CD8-positive, alpha-beta memory T cell (primary cell): ENCODE measurements around the gene DNAH2. TPM values are rescaled to one million over a fixed set of nuclear protein-coding genes. Genes with fewer than 3 reads are reported as not detected.
A peak's percentile ranks its signal among the peaks of the same experiment; 100 is the strongest.

ENCODE experiments used
- CTCF ChIA-PET: fragments of 350-600 bp; sonication (Branson Sonifier 250); formaldehyde crosslinking; loops from one replicate; lab custom pipeline; 2021; ENCODE audit warnings: antibody characterized with exemption; lab: Charles Lee
- POLR2A ChIA-PET: fragments of 350-600 bp; sonication (Branson Sonifier 250); formaldehyde crosslinking; loops from one replicate; lab custom pipeline; 2021; ENCODE audit warnings: antibody characterized with exemption; lab: Charles Lee
- DNase-seq, 5 donors: peaks; one replicate each; pipeline versions ENCODE4 v3.0.0 to v3.0.0-alpha.2; 2020 to 2022; ENCODE audit warnings: mixed read lengths in 1 of 5
- H3K27ac ChIP-seq: one replicate; pipeline ENCODE4 v1.7.0; 2013; ENCODE audit warnings: low read depth, mild to moderate bottlenecking, low read length, moderate library complexity
- H3K27me3 ChIP-seq: 2 replicates; pipeline ENCODE4 v1.7.0; 2013; ENCODE audit warnings: low read length, mild to moderate bottlenecking; ENCODE audit not compliant: insufficient read depth, poor library complexity, severe bottlenecking
- H3K36me3 ChIP-seq: 2 replicates; pipeline ENCODE4 v1.7.0; 2013; ENCODE audit warnings: mild to moderate bottlenecking, low read length, moderate library complexity; ENCODE audit not compliant: insufficient read depth
- H3K4me1 ChIP-seq: 2 replicates; pipeline ENCODE4 v1.7.0; 2013; ENCODE audit warnings: mild to moderate bottlenecking, low read length, moderate library complexity; ENCODE audit not compliant: insufficient read depth
- H3K4me3 ChIP-seq: 2 replicates; pipeline ENCODE4 v1.7.0; 2013; ENCODE audit warnings: mild to moderate bottlenecking, low read length
- H3K9me3 ChIP-seq: 2 replicates; pipeline ENCODE4 v1.7.0; 2013; ENCODE audit warnings: mild to moderate bottlenecking, low read length
- H3K27ac Mint-ChIP-seq, 8 donors: one replicate each; pipeline ENCODE4 v1.8.0; 2020 to 2021; ENCODE audit warnings: mixed read lengths in 8 of 8, mild to moderate bottlenecking in 6 of 8, inconsistent platforms in 3 of 8, moderate library complexity in 3 of 8
- H3K27me3 Mint-ChIP-seq, 2 donors: one replicate each; pipeline ENCODE4 v1.8.0; 2020 to 2021; ENCODE audit warnings: mixed read lengths in 2 of 2, mild to moderate bottlenecking in 1 of 2, moderate library complexity in 1 of 2
- H3K36me3 Mint-ChIP-seq, 3 donors: one replicate each; pipeline ENCODE4 v1.8.0; 2020 to 2021; ENCODE audit warnings: mixed read lengths in 3 of 3, inconsistent platforms in 1 of 3, mild to moderate bottlenecking in 1 of 3
- H3K4me1 Mint-ChIP-seq, 3 donors: one replicate each; pipeline ENCODE4 v1.8.0; 2020 to 2021; ENCODE audit warnings: mixed read lengths in 3 of 3, inconsistent platforms in 1 of 3, mild to moderate bottlenecking in 1 of 3
- H3K4me3 Mint-ChIP-seq, 7 donors: one replicate each; pipeline ENCODE4 v1.8.0; 2020 to 2021; ENCODE audit warnings: mixed read lengths in 7 of 7, mild to moderate bottlenecking in 6 of 7, moderate library complexity in 4 of 7, inconsistent platforms in 2 of 7
- H3K9me3 Mint-ChIP-seq, 5 donors: one replicate each; pipeline ENCODE4 v1.8.0; 2020 to 2022; ENCODE audit warnings: mixed read lengths in 5 of 5, mild to moderate bottlenecking in 3 of 5, moderate library complexity in 2 of 5, inconsistent platforms in 1 of 5
- polyA plus RNA-seq: library from polyadenylated mRNA; unstranded; fragments of 300-500 nt; fragmentation: Illumina TruSeq; gene quantifications from one replicate; pipeline ENCODE4 v1.2.3, GENCODE V29; 2021
- total RNA-seq, 2 experiments: library from RNA; stranded (reverse); gene quantifications; one replicate each; pipeline ENCODE4 v1.2.3, GENCODE V29; 2021

Gene DNAH2
- total and polyA plus RNA-seq, 3 experiments from 2014 or later = not detected

- Mint-ChIP-seq H3K27ac (peak overlapping the region in 7 of 8 donors; percentile 42 to 100 (median 99)), H3K4me3 (peak overlapping the region; percentile 93 to 99 (median 98)), H3K36me3 (peaks cover 3 to 46% (median 11%) of the 10 kb centered on the region in 3 donors), H3K27me3 (peaks cover 0 to 7% of the 10 kb centered on the region in 2 donors), H3K4me1 (peaks cover 39 to 52% (median 44%) of the 10 kb centered on the region in 3 donors), H3K9me3 (no peaks in the 10 kb centered on the region)
- H3K36me3 ChIP-seq = no peaks in the 10 kb centered on the region
- H3K27me3 ChIP-seq = no peaks in the 10 kb centered on the region
- H3K4me1 ChIP-seq = peaks cover 33% of the 10 kb centered on the region
- no peak for DNase-seq
- ChIA-PET POLR2A (interaction anchor here (0.5 to 4.4 kb wide), 3 partner anchors 61 to 104 kb away, joined by 3 to 70 read pairs (median 61); partner anchors contain the start of genes FXR2, MPDU1 and SAT2), CTCF (interaction anchor here (0.9 to 4.5 kb wide), 15 partner anchors 12 to 643 kb away, joined by 3 to 37 read pairs (median 15); partner anchors contain the start of genes DNAH2, MPDU1, SAT2 and SENP3)
- H3K4me3 ChIP-seq = peak overlapping the region; percentile 91
- H3K27ac ChIP-seq = peak overlapping the region; percentile 63
- no peaks in the 10 kb centered on the region for H3K9me3 ChIP-seq
Observed at GRCh38 chr17:7688808-7689316, 28.7 kb upstream of the DNAH2 start.

DNA sequence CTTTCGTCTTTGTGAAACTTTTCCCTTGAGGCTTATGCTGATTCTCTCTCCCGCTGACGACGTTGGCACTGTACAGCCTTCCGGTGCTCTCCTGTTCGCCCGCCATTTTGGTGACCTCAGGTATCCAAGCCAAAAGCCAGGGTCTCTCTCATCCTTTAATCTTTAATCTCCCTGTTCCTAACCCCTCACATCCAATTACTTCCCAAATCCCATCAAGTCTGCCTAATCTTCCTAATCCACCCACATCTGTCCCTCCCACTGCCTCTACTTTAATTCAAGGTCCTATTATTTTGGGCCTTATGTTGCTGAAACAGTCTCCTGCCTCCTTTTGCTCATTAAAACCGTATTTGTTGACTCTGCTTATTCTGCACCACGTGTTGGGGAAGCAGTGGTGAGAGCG is 22.0 kb upstream of the DNAH2 start:
- Mint-ChIP-seq H3K27me3 (peaks cover under 1 to 2% of the 10 kb centered on the region in 2 donors), H3K4me3 (peak overlapping the region in 1 of 7 donors; percentile 73), H3K36me3 (peaks cover 25 to 44% (median 27%) of the 10 kb centered on the region in 3 donors), H3K9me3 (no peaks in the 10 kb centered on the region), H3K4me1 (no peaks in the 10 kb centered on the region), H3K27ac (peak overlapping the region in 1 of 8 donors; percentile 91)
- POLR2A ChIA-PET = no interaction called here
- DNase-seq = no peak
- no peaks in the 10 kb centered on the region for H3K9me3 ChIP-seq
- no peak overlapping the region for H3K4me3 ChIP-seq
- CTCF ChIA-PET = no interaction called here
- no peaks in the 10 kb centered on the region for H3K27me3 ChIP-seq
- H3K27ac ChIP-seq = no peak overlapping the region
- H3K4me1 ChIP-seq = no peaks in the 10 kb centered on the region
- H3K36me3 ChIP-seq = no peaks in the 10 kb centered on the region

DNA sequence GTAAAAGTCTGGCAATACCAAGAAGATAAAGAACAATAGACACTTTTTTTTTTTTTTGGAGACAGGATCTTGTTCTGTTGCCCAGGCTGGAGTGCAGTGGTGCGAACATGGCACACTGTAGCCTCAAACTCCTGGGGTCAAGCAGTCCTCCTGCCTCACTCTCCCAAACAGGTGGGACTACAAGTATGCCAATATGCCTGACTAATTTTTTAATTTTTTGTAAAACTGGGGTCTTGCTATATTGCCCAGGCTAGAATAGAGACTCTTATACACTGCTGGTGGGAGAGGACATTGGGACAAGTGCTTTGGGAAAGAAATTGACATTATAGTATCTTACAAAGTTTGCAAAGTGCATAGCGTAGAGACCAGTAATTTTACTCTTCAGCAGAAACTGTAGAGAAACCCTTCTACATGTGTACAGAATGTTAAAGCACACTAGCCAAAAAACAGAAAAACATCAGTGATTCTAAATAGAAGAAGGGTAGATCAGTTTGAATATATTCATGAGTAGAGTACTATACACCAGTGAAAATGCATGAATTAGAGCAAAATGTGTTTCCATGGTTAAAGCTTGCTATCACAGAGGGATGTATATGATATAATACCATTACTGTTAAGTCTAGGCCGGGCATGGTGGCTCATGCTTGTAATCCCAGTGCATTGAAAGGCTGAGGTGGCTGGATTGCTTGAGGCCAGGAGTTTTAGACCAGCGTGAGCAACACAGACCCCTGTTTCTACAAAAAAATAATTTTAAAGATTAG is 19.5 kb upstream of the DNAH2 start:
- Histone ChIP-seq H3K9me3 (no peaks in the 10 kb centered on the region), H3K4me3 (no peak overlapping the region), H3K27me3 (no peaks in the 10 kb centered on the region), H3K4me1 (no peaks in the 10 kb centered on the region), H3K36me3 (no peaks in the 10 kb centered on the region), H3K27ac (no peak overlapping the region)
- H3K4me3 Mint-ChIP-seq = no peak overlapping the region
- H3K4me1 Mint-ChIP-seq = no peaks in the 10 kb centered on the region
- no peak for DNase-seq
- no peaks in the 10 kb centered on the region for H3K9me3 Mint-ChIP-seq
- H3K27ac Mint-ChIP-seq = no peak overlapping the region
- ChIA-PET CTCF (no interaction called here), POLR2A (no interaction called here)
- peaks cover 3 to 11% of the 10 kb centered on the region in 2 donors for H3K27me3 Mint-ChIP-seq
- H3K36me3 Mint-ChIP-seq = peaks cover 29 to 62% (median 43%) of the 10 kb centered on the region in 3 donors

DNA sequence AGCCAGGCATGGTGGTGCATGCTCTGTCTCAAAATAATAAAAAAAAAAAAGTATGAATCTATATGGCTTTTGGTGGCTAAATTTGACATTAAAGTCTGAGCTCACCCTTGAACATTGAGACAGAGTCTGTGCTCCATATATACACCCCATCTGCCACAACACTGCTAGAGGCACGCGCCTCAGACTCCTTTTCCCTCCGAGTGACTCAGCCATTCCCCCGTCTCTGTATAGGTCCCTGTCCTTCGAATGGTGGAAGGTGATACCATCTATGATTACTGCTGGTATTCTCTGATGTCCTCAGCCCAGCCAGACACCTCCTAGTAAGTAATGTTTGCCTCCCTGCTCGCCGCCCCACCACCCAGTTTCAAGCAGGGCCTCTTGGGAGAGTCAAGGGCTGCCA is 17.0 kb upstream of the DNAH2 start:
- no peak overlapping the region for H3K27ac Mint-ChIP-seq
- Histone ChIP-seq H3K27ac (no peak overlapping the region), H3K36me3 (no peaks in the 10 kb centered on the region), H3K27me3 (peaks cover 10% of the 10 kb centered on the region), H3K9me3 (no peaks in the 10 kb centered on the region), H3K4me1 (peaks cover 10% of the 10 kb centered on the region), H3K4me3 (no peak overlapping the region)
- H3K27me3 Mint-ChIP-seq = peaks cover 11 to 31% of the 10 kb centered on the region in 2 donors
- CTCF ChIA-PET = no interaction called here
- H3K9me3 Mint-ChIP-seq = no peaks in the 10 kb centered on the region
- DNase-seq = no peak
- peaks cover 10 to 17% (median 13%) of the 10 kb centered on the region in 3 donors for H3K4me1 Mint-ChIP-seq
- POLR2A ChIA-PET = no interaction called here
- peaks cover 21 to 49% (median 42%) of the 10 kb centered on the region in 3 donors for H3K36me3 Mint-ChIP-seq
- no peak overlapping the region for H3K4me3 Mint-ChIP-seq

- Histone ChIP-seq H3K27ac (no peak overlapping the region), H3K9me3 (no peaks in the 10 kb centered on the region), H3K36me3 (no peaks in the 10 kb centered on the region), H3K27me3 (peaks cover 19% of the 10 kb centered on the region), H3K4me1 (peaks cover 10% of the 10 kb centered on the region), H3K4me3 (no peak overlapping the region)
- CTCF ChIA-PET = no interaction called here
- DNase-seq = no peak
- no peak overlapping the region for H3K27ac Mint-ChIP-seq
- peaks cover 21 to 43% of the 10 kb centered on the region in 2 donors for H3K27me3 Mint-ChIP-seq
- H3K4me1 Mint-ChIP-seq = peaks cover 14 to 24% (median 23%) of the 10 kb centered on the region in 3 donors
- peaks cover 16 to 40% (median 33%) of the 10 kb centered on the region in 3 donors for H3K36me3 Mint-ChIP-seq
- peak overlapping the region in 1 of 7 donors; percentile 49 for H3K4me3 Mint-ChIP-seq
- POLR2A ChIA-PET = no interaction called here
- H3K9me3 Mint-ChIP-seq = no peaks in the 10 kb centered on the region
Observed at GRCh38 chr17:7701681-7702080, 15.9 kb upstream of the DNAH2 start.

GRCh38 chr17:7702776-7703175 is 14.8 kb upstream of the DNAH2 start:
- Histone ChIP-seq H3K9me3 (no peaks in the 10 kb centered on the region), H3K27me3 (peaks cover 26% of the 10 kb centered on the region), H3K36me3 (no peaks in the 10 kb centered on the region), H3K4me3 (no peak overlapping the region), H3K27ac (no peak overlapping the region), H3K4me1 (peaks cover 10% of the 10 kb centered on the region)
- Mint-ChIP-seq H3K27ac (no peak overlapping the region), H3K9me3 (no peaks in the 10 kb centered on the region), H3K4me1 (peaks cover 14 to 24% (median 23%) of the 10 kb centered on the region in 3 donors), H3K36me3 (peaks cover 15 to 35% (median 32%) of the 10 kb centered on the region in 3 donors), H3K27me3 (peaks cover 31 to 54% of the 10 kb centered on the region in 2 donors), H3K4me3 (no peak overlapping the region)
- CTCF ChIA-PET = no interaction called here
- POLR2A ChIA-PET = no interaction called here
- no peak for DNase-seq

DNA sequence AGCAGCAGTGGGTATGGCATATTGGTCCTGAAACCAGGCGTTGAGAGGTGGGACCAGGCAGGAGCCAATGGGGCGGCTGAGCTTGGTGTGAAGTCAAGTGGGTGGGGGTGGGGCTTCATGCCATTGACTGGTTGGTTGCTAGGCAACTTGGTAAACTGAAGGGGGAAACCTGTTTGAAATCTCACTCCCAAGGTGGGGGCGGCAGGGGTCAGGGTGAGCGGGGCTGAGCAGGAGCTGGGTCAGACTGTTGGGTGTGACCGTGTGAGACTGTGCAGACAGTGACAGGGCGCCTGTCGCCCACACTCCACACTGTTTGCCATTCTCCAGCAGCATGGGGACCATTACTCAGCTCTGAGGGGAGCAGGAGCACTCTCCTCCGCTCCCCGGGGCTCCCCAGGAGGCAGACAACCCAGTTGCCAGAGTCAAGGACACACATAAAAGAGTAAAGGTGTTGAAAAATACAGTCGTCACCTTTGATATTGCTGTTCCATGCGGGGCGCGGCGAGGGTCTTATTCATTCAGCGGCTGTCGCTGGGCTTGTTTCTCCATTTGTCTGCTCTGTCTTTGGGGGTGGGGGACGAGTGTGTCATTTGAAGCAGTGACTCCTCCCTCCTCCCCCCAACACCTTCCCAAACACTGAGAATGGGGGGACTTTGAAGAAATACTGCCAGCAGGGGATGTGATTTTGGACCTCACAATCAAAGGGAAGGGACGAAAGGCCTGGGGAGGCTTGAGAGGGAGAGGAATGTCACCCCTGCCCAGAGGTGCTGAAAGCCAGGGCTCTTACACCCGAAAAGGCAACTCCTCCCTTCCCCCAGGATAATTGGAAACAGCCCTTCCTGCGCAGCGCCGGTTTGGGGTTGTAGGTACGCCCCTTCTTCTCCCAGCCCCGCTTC is 13.7 kb upstream of the DNAH2 start:
- CTCF ChIA-PET = interaction anchor here (0.9 to 1.1 kb wide), 2 partner anchors 15 to 649 kb away, joined by 3 read pairs; partner anchors contain the start of gene WRAP53
- H3K4me3 ChIP-seq = no peak overlapping the region
- H3K27me3 Mint-ChIP-seq = peaks cover 35 to 61% of the 10 kb centered on the region in 2 donors
- H3K4me1 Mint-ChIP-seq = peaks cover 14 to 24% (median 23%) of the 10 kb centered on the region in 3 donors
- peaks cover 11 to 30% (median 27%) of the 10 kb centered on the region in 3 donors for H3K36me3 Mint-ChIP-seq
- no peak for DNase-seq
- peaks cover 26% of the 10 kb centered on the region for H3K27me3 ChIP-seq
- peaks cover 10% of the 10 kb centered on the region for H3K4me1 ChIP-seq
- peak overlapping the region in 2 of 8 donors; percentile 13 to 54 for H3K27ac Mint-ChIP-seq
- no peak overlapping the region for H3K27ac ChIP-seq
- H3K9me3 Mint-ChIP-seq = no peaks in the 10 kb centered on the region
- no peaks in the 10 kb centered on the region for H3K36me3 ChIP-seq
- POLR2A ChIA-PET = interaction anchor here (0.6 kb wide), 1 partner anchor 523 kb away, joined by 4 read pairs; no protein-coding TSS in a partner anchor
- H3K4me3 Mint-ChIP-seq = peak overlapping the region in 6 of 7 donors; percentile 54 to 89 (median 76)
- H3K9me3 ChIP-seq = no peaks in the 10 kb centered on the region
